ENCODE data around the gene OR6A2.
"Not testable (repeated sequence)": the region's sequence is repeated elsewhere in the genome, so short reads cannot be mapped to it uniquely, and the experiment has no call there.

The OR6A2 gene

DNA sequence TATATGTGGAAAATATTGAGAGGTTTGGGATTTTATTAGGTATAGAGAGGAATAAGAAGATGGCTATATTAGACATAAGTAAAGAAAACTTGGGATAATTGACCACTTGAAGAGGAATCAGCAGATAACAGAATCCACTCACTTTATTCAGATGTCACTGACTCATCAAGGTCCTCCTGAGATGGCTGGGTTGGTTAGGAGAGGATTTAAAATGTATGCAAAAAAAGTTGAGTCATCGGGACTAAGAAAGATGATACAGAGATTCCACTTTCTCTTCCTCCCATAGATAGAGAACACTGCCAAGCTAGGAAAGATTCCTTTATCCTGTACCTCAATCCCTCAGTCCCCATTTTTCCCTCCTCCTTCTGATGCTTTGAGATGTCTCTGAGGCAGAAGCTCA lies at the start of gene OR6A2:
Gene OR6A2, minus strand, starts transcription at position 288 of the 400 bp plus-strand sequence. CDS start 3,981 bp downstream, outside the sequence.
- no peak for DNase-seq (ENCODE audit: low read depth in 2 of 2)

DNA sequence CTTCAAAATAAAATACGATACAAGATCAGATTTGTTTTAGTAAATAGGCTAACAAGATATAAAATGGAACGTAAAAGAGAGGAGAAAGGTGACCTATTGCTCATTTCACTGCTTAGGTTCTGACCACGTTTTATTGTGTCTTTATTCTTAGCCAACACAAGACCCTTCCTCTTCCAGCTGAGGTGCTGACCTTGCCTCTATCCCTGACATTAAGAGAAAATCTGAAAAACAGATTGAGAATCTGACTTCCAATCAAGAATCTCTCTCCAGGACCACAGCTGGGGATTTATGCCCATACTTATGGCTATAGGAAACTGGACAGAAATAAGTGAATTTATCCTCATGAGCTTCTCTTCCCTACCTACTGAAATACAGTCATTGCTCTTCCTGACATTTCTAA lies 45.9 kb upstream of the OR6A2 start, which contains the start of gene OR10A5:
Gene OR10A5, plus strand, starts transcription at position 301 of the 400 bp plus-strand sequence. Its CDS starts 0 bp downstream, at position 301.
- no peak for DNase-seq (ENCODE audit: low read depth in 2 of 2)

- no peak for DNase-seq (ENCODE audit: low read depth in 2 of 2)
These were observed 44.9 kb upstream of the OR6A2 start for GRCh38 chr11:6844356-6844755.

DNA sequence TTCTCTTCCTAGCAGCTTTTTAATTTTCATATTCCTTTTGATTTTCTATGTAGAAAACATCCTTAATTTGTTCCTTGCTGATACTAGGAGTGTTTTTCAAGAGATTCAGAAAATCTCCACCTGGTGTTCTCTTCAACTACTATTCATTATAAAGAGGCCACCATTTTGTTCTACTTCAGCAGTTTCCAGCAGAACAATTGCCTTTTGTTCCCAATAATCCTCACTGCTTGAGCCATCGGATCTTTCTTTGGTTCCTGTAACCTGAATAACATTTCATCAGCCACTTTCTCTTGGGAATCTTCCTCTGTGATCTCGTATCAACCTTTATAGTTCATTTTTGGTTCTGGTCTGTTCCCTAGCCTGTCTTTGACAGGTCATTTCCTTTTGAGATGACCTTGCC lies 44.2 kb upstream of the OR6A2 start:
- DNase-seq (ENCODE audit: low read depth in 2 of 2) = no peak

DNA sequence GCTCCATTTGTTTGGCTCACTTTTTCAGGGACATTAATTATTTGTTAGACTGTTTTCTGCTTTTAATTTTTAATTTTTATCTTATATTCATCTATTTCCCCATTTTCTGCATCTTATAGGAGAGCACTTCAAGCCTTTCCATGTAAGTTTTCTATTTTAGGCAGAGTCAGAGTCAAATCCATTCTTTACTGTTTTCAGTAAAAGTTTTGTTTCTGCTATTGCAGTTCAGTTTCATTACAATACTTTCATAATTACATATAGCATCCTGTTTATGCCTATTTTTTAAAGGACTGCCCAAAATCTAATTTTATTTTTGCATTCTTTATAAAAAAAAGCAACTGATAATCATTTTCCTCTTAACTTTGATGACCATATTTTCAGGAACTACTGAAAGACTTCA lies 42.2 kb upstream of the OR6A2 start:
- no peak for DNase-seq (ENCODE audit: low read depth in 2 of 2)

GRCh38 chr11:6834021-6834420 lies 34.5 kb upstream of the OR6A2 start:
- DNase-seq (ENCODE audit: low read depth in 2 of 2) = no peak

DNA sequence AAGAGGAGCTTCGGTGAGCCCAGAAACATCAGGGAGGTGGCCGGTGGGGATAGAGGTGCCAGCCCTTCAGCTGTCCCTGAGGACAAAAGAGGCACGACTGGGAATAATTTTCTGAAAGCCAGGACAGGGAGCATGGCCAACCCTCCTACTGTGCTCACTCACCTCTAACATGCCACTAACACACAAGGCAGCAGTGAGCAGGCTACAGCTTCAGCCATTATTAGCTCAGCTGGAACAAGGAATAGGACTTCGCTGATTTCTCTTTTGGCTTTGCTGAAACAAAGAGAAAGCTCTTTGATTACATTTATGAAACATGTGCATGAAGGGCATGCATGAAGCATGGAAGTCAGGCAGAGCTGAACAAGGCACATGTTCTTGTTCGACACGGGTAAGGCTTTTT lies 33.9 kb upstream of the OR6A2 start:
- no peak for DNase-seq (ENCODE audit: low read depth in 2 of 2)

DNA sequence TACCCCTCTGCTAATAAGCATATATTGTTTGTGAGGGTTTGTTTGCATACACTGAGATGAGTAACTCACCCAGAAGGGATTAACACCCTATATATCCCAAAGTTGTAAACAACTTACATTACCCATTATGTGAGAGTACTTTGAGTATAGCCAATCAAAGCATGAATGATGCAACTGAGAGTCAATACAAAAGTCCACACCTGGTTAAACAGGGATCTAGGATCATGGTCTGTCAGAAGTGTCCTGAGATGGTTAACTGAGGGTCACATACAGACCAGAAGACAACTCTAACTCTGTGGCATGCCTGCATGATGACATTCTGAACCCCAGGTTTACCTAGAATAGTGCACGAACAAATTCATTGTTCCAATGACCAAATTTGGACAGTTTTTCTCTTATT lies 28.6 kb upstream of the OR6A2 start:
- no peak for DNase-seq (ENCODE audit: low read depth in 2 of 2)

- no peak for DNase-seq (ENCODE audit: low read depth in 2 of 2)
These were observed 25.8 kb upstream of the OR6A2 start for GRCh38 chr11:6825231-6825744.

- no peak for DNase-seq (ENCODE audit: low read depth in 2 of 2)
These were observed 24.8 kb upstream of the OR6A2 start for GRCh38 chr11:6824136-6824823.

- no peak for DNase-seq (ENCODE audit: low read depth in 2 of 2)
These were observed 19.5 kb upstream of the OR6A2 start for GRCh38 chr11:6818967-6819366.

DNA sequence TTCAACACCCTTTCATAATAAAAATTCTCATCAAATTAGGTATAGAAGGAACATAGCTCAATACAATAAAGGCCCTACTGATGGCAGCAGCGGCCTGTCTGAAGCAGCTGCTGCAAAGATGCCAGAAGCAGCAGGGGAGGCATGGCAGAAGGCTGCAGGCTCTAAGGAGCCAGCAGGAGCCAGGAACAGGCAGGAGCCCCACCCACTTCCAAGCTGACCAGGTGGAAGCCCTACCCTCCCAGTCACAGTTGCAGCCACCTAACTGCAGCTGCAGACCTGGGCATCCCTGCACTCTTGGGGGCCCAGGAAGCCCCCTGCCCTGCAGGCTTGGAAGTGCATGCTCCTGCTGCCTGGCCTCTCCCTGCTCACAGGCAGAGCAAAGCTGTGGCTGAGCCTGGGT lies 18.2 kb upstream of the OR6A2 start:
- no peak for DNase-seq (ENCODE audit: low read depth in 2 of 2)

DNA sequence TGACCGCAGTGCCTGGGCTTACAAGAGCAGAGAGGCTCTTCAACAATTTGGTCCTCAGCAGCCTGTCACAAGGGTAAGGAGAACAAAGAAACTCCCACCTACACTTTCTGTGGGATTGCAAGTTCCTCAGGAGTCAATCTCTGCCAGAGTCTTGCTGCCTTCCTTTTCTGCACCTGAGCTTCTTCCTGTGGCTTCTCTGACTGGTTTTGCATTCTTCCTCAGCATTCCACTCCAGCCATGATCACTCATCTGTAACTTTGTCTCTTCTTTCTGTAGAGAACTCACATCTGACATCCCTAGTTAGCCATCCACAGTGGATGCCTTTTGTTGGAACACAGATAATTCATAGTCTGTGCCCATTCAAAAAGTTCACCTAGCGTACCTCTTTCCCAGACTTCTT lies 14.2 kb upstream of the OR6A2 start:
- DNase-seq (ENCODE audit: low read depth in 2 of 2) = no peak

DNA sequence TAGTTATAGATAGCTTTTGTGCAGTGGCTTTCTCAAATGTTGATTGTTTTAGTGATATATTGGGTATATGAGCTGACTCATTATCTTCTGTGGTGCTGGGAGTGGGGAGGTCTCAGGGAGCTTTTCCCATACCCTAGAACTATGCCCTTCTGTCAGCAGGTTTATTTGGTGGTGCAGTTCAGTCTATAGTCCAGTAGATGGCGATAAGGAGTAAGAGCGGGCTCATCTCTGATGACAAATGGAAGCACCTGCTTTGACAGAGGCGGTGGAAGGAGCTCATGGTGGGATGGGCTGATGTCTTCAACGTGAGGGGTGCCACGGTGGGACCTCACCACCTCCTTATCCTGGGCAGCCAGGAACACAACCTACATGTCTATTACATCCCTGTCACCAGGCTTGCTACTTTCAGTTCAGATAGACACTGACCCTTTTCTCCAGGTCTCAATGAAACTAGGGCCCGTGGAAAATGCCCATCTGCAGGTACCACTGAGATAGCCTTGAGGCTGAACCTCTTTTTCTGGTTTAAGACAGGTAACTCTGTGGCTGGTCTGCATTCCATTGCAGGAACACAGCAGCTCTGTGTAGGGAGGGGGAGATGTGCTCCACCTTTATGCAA lies 13.0 kb upstream of the OR6A2 start:
- no peak for DNase-seq (ENCODE audit: low read depth in 2 of 2)

DNA sequence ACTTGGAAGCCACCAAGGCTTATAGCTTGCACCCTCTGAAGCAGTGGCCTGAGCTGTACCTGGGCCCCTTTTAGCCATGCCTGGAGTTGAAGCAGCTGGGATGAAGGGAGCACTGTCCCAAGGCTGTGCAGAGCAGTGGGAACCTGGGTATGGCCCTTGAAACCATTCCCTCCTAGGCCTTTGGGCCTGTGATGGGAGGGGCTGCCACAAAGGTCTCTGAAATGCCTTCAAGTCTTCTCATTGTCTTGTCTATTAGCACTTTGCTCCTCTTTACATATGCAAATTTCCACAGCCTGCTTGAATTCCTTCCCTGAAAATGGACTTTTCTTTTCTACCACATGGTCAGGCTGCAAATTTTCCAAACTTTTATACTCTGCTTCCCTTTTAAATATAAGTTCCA lies 1.6 kb upstream of the OR6A2 start:
- DNase-seq (ENCODE audit: low read depth in 2 of 2) = not testable (repeated sequence)

- no peak for DNase-seq (ENCODE audit: low read depth in 2 of 2)
These were observed 4.8 kb downstream of the OR6A2 start for GRCh38 chr11:6794639-6795038.

- DNase-seq (ENCODE audit: low read depth in 2 of 2) = no peak
These were observed 8.9 kb downstream of the OR6A2 start for GRCh38 chr11:6790546-6790945.

- no peak for DNase-seq (ENCODE audit: low read depth in 2 of 2)
These were observed 16.8 kb downstream of the OR6A2 start, which contains the start of gene OR2AG1 for GRCh38 chr11:6782720-6783119. OR2AG1 (plus strand) TSS chr11:6783020; CDS start chr11:6785038, 2,018 bp downstream.

DNA sequence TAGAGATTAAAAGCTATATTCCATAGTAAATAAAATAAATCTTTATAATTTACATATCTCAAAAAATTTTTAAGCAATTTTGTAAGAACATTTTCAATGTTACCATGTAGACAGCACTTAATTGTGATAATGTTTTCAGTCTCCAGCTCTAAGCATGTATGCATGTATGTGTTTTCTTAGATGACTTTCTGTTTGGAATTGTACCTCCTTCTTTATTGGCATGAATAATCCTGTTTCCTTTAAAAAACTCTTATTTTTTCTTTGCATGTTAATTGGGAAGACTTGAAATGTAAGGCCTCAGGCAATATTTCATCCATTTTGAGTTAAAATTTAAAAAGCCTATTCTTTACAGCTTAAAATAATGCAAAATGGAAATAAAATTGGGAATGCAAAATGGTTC lies 18.7 kb downstream of the OR6A2 start:
- no peak for DNase-seq (ENCODE audit: low read depth in 2 of 2)

DNA sequence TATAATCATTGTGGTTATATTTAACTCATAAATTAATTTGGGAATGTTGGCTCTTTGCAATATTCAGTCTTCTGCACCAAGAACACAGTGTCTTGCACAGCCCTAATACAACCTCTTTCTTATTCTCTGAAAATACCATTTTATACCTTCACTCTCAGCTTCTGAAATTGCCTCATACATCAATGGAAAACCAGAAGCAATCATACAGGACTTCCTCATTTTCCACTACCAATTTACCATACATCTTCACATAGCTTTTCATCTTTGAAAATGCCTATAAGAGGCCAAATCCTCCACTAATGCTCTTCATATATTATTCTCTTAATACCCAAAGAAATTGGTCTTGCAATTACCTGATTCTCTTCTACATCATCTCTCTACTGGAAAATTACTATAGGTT lies 21.0 kb downstream of the OR6A2 start:
- no peak for DNase-seq (ENCODE audit: low read depth in 2 of 2)

DNA sequence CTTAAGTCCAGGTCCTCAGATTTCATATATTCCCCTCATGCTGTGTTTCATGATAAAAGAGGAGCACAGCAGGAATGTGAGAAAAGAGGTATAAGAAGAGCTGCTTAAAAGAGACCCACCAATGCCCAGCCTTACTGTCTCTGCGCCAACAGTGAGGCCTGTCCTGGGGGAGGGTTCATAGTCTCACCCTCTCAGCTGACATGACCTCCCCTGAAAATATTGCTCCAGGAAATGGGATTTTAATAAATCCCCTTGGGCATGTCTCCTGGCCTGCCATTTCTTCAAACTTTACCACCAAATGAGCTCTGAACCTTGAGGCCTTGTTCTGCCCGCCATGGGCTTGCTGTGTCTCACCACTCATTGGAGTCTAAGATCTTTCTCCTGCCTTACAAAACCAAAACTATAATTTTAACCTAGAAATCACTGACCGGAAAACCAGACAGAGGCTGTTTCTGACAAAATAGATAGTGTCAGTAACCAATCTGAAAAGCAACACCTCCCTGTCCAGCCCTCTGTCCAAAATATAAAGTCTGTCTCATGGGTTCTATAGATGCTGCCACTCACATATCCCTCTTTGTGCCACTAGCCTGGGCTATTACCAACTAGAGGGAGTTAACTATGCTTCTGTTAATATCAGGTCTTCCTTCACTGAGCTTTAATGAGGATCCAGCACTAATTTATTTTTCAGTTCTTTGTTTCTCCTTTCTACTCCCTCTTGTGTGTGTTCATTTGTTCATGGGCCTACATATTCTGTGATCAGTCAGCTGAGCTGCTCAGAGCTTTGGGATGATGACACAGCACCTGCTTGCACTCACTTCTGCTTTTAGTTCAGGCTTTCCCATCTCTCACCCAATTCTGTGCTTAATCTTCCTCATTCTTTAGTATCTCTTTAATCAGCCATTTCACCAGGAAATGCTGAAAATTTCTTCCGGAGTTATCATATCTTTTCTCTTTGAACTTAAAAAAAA lies 27.3 kb downstream of the OR6A2 start, which contains the start of gene OR2AG2:
Gene OR2AG2, minus strand, starts transcription at position 51 of the 968 bp plus-strand sequence. CDS start 3,019 bp downstream, outside the sequence.
- DNase-seq (ENCODE audit: low read depth in 2 of 2) = no peak

Data from stimulated activated CD4-positive, alpha-beta T cell treated with anti-CD3 and anti-CD28 coated beads, Interleukin-1b, Interleukin-23, amount 100 ng/mL, for 1 hour (primary cell).